Eye (tissue), 1 donor: ENCODE results near the gene TTC1.
A peak's percentile ranks its signal among the peaks of the same experiment; 100 is the strongest.
"Not testable (repeated sequence)": the region's sequence is repeated elsewhere in the genome, so short reads cannot be mapped to it uniquely, and the experiment has no call there.

ENCODE experiments used
- DNase-seq: peaks from one replicate; pipeline ENCODE4 v3.0.0-alpha.2; 2015

The TTC1 gene

GRCh38 chr5:160001457-160001856 is 7.5 kb upstream of the TTC1 start:
- no peak for DNase-seq

- DNase-seq = no peak
Observed at GRCh38 chr5:160007514-160007913, 1.4 kb upstream of the TTC1 start.

- DNase-seq = not testable (repeated sequence)
Observed at GRCh38 chr5:160008529-160008876, 436 bp upstream of the TTC1 start.

- DNase-seq = no peak
Observed at GRCh38 chr5:160009591-160009989, 651 bp downstream of the TTC1 start.

- DNase-seq = no peak
Observed at GRCh38 chr5:160011471-160011870, 2.5 kb downstream of the TTC1 start.

- not testable (repeated sequence) for DNase-seq
Observed at GRCh38 chr5:160014197-160014596, 5.3 kb downstream of the TTC1 start.

- DNase-seq = no peak
Observed at GRCh38 chr5:160018945-160019625, 10.1 kb downstream of the TTC1 start.

GRCh38 chr5:160020266-160020770 is 11.4 kb downstream of the TTC1 start:
- DNase-seq = no peak

- no peak for DNase-seq
Observed at GRCh38 chr5:160020964-160021363, 12.0 kb downstream of the TTC1 start.

- peak; percentile 91 for DNase-seq
Observed at GRCh38 chr5:160021831-160022446, 13.0 kb downstream of the TTC1 start.

- DNase-seq = no peak
Observed at GRCh38 chr5:160023007-160023907, 14.3 kb downstream of the TTC1 start.

- DNase-seq = no peak
Observed at GRCh38 chr5:160023908-160024630, 15.1 kb downstream of the TTC1 start.

GRCh38 chr5:160029004-160029403 is 20.1 kb downstream of the TTC1 start:
- DNase-seq = no peak

- DNase-seq = no peak
Observed at GRCh38 chr5:160029540-160030139, 20.7 kb downstream of the TTC1 start.

- peak; percentile 18 for DNase-seq
Observed at GRCh38 chr5:160030631-160031377, 21.9 kb downstream of the TTC1 start.

GRCh38 chr5:160033546-160034252 is 24.8 kb downstream of the TTC1 start:
- no peak for DNase-seq

- DNase-seq = no peak
Observed at GRCh38 chr5:160036243-160036642, 27.3 kb downstream of the TTC1 start.

- DNase-seq = no peak
Observed at GRCh38 chr5:160036884-160037283, 27.9 kb downstream of the TTC1 start.

- DNase-seq = no peak
Observed at GRCh38 chr5:160039810-160040470, 31.0 kb downstream of the TTC1 start.

GRCh38 chr5:160040471-160040835 is 31.5 kb downstream of the TTC1 start:
- no peak for DNase-seq

- no peak for DNase-seq
Observed at GRCh38 chr5:160042671-160043070, 33.7 kb downstream of the TTC1 start.
